Right lobe of liver (tissue), 6 donors: ENCODE data around the gene MYO1D. TPM values are rescaled to one million over a fixed set of nuclear protein-coding genes. Genes with fewer than 3 reads are reported as not detected.
A peak's percentile ranks its signal among the peaks of the same experiment; 100 is the strongest.
"Not testable (repeated sequence)": the region's sequence is repeated elsewhere in the genome, so short reads cannot be mapped to it uniquely, and the experiment has no call there.

Experiments
- ATAC-seq, 4 donors: fragments of 200-7000 bp; cut with Tn5 transposase; one replicate each; pipeline ENCODE4 v1.9.1; 2020; ENCODE audit warnings: mild to moderate bottlenecking in 4 of 4, moderate library complexity in 4 of 4
- DNase-seq, 3 donors: peaks; one replicate each; pipeline ENCODE4 v3.0.0-alpha.2; 2020
- H3K27ac ChIP-seq, 3 donors: fragments of 200-600 bp; one replicate each; pipeline ENCODE4 v1.8.0; 2022
- H3K27me3 ChIP-seq, 2 donors: fragments of 200-600 bp; one replicate each; pipeline ENCODE4 v1.8.0; 2022
- H3K36me3 ChIP-seq, 4 donors: fragments of 200-600 bp; sonication (generic) in 1 of 4; one replicate each; pipeline versions ENCODE4 v1.5.1 to v1.8.0; 2017 to 2022; ENCODE audit warnings: control low read depth in 1 of 4
- H3K4me1 ChIP-seq, 4 donors: fragments of 200-600 bp; sonication (generic) in 1 of 4; one replicate each; pipeline versions ENCODE4 v1.5.1 to v1.8.0; 2017 to 2022; ENCODE audit warnings: control low read depth in 1 of 4
- H3K4me3 ChIP-seq, 3 donors: fragments of 200-600 bp; one replicate each; pipeline ENCODE4 v1.8.0; 2022
- H3K9me3 ChIP-seq, 4 donors: fragments of 200-600 bp; sonication (generic) in 1 of 4; one replicate each; pipeline versions ENCODE4 v1.5.1 to v1.8.0; 2017 to 2022; ENCODE audit warnings: control low read depth in 1 of 4
- POLR2A ChIP-seq: fragments of 450-650 bp; IDR thresholded peaks from one replicate; pipeline ENCODE4 v1.6.1; 2017; ENCODE audit warnings: antibody characterized with exemption, mild to moderate bottlenecking
- whole genome bisulfite sequencing: methylation state at CpG from one replicate; pipeline ENCODE4 v1.1.6; 2018; ENCODE audit warnings: low coverage, low lambda C conversion rate; ENCODE audit not compliant: insufficient coverage; ENCODE audit errors: missing lambda C conversion rate; 5-methylcytosine and 5-hydroxymethylcytosine counted together
- intact Hi-C, 2 donors: fragments of 100-400 bp; cut with DNase I; formaldehyde crosslinking; loops; one replicate each; pipeline versions ENCODE4 v1.11.2 to v1.14.1; 2022
- total RNA-seq, 6 experiments: library from RNA; depleted of rRNA in 2 of 6; stranded (reverse); fragments of >200 nt in 2 of 6; fragmentation: NEBNext Ultra II Directional in 3 of 6; extraction: Animal tissue kit (Norgen Biotek cat#: 25700) in 3 of 6; gene quantifications; one replicate each; pipeline versions ENCODE4 v1.1.0 to v1.2.4, GENCODE V29; 2016 to 2023
- TF ChIP-seq, protein P1 (sequence below), 4 donors: fragments of 200-600 bp in 3 of 4; fragments of 450-650 bp in 1 of 4; IDR thresholded peaks; one replicate each; pipeline versions ENCODE4 v1.5.1 to v1.8.0; 2016 to 2022; ENCODE audit warnings: antibody characterized with exemption in 4 of 4, mild to moderate bottlenecking in 2 of 4
- donor health status: DM: no; HTN: yes; CAD: no.
- donor health status: DM: no; HTN: no; CAD: no.
- donor health status: DM: no; HTN: no; CAD: no.
- donor health status: DM: no; HTN: yes; CAD: no.
- donor health status: DM: no; HTN: yes; CAD: no.

MYO1D gene
- total RNA-seq, 6 experiments from 2014 or later: 17.6 to 25.7 (median 21.0) TPM

DNA sequence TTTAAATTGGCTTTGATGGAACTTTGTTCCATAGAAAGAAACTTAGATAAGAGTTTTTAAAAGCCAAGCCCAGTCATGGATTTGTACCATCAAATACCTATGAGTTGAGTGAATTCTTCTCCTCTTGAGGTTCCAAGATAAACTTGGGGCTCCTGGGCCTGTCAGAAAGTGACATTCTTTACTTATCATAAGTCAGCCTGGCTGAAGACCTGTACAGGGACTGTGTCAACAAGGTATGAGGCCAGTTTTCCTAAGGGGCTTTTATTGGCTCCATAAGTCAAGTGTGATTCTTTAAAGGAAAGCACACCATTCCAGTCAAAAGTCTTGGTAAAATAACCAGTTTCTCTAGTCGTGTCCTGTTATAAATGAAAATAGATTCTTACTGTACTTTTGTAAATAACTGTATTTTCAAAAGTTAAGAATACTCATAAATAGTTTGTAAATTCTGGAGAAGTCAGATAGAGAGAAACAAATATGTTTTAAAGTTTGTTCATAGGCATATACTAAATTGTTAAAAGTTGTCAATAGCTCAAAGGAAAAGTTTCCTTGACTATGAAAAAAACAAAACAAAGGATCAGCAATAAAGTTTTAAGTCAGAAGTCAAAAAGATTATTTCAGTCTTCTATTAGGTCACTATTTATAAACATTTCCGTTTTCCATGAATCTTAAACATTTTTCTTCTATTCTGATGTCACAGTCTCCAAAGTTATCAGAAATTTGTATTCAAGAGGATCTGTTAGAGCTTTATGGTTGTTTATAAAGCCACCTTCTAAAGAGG is 22.5 kb upstream of the MYO1D start:
- no peak overlapping the region for H3K4me3 ChIP-seq
- TF ChIP-seq, protein P1, sequence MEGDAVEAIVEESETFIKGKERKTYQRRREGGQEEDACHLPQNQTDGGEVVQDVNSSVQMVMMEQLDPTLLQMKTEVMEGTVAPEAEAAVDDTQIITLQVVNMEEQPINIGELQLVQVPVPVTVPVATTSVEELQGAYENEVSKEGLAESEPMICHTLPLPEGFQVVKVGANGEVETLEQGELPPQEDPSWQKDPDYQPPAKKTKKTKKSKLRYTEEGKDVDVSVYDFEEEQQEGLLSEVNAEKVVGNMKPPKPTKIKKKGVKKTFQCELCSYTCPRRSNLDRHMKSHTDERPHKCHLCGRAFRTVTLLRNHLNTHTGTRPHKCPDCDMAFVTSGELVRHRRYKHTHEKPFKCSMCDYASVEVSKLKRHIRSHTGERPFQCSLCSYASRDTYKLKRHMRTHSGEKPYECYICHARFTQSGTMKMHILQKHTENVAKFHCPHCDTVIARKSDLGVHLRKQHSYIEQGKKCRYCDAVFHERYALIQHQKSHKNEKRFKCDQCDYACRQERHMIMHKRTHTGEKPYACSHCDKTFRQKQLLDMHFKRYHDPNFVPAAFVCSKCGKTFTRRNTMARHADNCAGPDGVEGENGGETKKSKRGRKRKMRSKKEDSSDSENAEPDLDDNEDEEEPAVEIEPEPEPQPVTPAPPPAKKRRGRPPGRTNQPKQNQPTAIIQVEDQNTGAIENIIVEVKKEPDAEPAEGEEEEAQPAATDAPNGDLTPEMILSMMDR (IDR thresholded peaks at IDR 0.05): no peak
- TF ChIP-seq POLR2A: no peak
- no peak for DNase-seq
- H3K27ac ChIP-seq: no peak overlapping the region
- no peaks in the 10 kb centered on the region for H3K36me3 ChIP-seq
- intact Hi-C loops: no loop called here
- no peaks in the 10 kb centered on the region for H3K27me3 ChIP-seq
- ATAC-seq: no peak
- H3K4me1 ChIP-seq: no peaks in the 10 kb centered on the region
- WGBS: 59% methylated on average over 2 of the region's 2 CpGs
- H3K9me3 ChIP-seq: no peaks in the 10 kb centered on the region

DNA sequence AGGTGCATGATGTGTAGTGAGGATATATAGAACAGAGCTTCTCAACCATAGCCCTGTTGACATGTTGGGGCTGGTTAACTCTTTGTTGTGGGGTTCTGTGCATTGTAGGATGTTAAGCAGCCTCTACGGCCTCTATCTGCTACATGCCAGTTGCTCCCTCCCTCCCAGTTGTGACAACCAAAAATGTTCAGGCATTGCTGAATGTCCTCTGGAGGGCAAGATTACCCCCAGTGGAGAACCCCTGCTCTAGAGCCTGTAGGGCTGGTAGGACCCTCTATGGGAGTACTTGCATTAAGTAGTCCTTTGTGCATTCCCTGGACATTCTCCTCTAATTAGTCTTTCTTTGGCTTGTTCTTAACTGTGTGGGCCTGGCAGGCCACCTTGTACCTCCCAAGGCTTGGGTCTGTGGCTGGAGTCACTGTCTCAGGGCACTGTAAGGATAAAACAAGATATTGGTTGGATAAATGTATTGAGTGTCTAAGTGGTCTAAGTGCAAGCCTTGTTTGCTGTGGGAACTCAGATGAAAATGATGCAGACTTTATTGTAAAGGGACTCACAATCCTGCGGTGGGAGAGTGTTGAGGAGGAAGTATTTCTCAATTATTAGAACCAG is 19.8 kb upstream of the MYO1D start:
- ATAC-seq (no peak), DNase-seq (no peak)
- Histone ChIP-seq H3K9me3 (no peaks in the 10 kb centered on the region), H3K4me1 (no peaks in the 10 kb centered on the region), H3K27me3 (no peaks in the 10 kb centered on the region), H3K36me3 (no peaks in the 10 kb centered on the region), H3K27ac (no peak overlapping the region), H3K4me3 (no peak overlapping the region)
- no peak for TF ChIP-seq POLR2A
- 78% methylated on average over 1 of the region's 2 CpGs for WGBS
- intact Hi-C loops: no loop called here

DNA sequence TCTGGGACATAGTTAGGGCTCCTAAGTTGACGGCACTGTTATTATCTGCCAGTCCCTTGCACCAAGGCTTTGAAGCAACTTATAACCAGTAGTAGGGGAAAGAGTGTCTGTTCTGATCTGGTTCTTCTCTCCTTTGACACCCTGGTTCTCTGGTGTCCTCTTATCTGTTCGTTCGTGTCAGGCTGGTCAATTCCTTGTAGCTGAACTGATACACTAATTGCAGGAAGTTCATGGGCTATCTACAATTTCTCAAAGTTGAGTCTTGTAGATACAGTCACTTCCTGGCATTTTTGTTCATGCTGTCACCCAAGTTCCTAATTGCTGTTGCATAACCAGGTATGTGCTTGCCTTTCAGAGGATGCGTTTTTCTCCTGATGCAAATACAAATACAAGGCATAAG is 17.3 kb upstream of the MYO1D start:
- TF ChIP-seq POLR2A: no peak
- TF ChIP-seq, protein P1 (IDR thresholded peaks at IDR 0.05): no peak
- Histone ChIP-seq H3K4me3 (no peak overlapping the region), H3K36me3 (no peaks in the 10 kb centered on the region), H3K27me3 (no peaks in the 10 kb centered on the region), H3K4me1 (no peaks in the 10 kb centered on the region), H3K27ac (no peak overlapping the region), H3K9me3 (no peaks in the 10 kb centered on the region)
- no peak for ATAC-seq
- 49% methylated on average over 4 of the region's 4 CpGs for WGBS
- DNase-seq: no peak
- intact Hi-C loops: no loop called here

DNA sequence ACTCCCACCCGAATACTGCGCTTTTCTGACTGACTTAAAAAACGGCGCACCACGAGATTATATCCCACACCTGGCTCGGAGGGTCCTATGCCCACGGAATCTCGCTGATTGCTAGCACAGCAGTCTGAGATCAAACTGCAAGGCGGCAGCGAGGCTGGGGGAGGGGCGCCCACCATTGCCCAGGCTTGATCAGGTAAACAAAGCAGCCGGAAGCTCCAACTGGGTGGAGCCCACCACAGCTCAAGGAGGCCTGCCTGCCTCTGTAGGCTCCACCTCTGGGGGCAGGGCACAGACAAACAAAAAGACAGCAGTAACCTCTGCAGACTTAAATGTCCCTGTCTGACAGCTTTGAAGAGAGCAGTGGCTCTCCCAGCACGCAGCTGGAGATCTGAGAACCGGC is 10.5 kb upstream of the MYO1D start:
- intact Hi-C loops, DNase-seq, H3K4me1 ChIP-seq, H3K27ac ChIP-seq, H3K9me3 ChIP-seq, H3K4me3 ChIP-seq, ATAC-seq, H3K27me3 ChIP-seq, H3K36me3 ChIP-seq: not testable (repeated sequence)
- no CpG with 5 or more reads among the region's 14 CpGs for WGBS

DNA sequence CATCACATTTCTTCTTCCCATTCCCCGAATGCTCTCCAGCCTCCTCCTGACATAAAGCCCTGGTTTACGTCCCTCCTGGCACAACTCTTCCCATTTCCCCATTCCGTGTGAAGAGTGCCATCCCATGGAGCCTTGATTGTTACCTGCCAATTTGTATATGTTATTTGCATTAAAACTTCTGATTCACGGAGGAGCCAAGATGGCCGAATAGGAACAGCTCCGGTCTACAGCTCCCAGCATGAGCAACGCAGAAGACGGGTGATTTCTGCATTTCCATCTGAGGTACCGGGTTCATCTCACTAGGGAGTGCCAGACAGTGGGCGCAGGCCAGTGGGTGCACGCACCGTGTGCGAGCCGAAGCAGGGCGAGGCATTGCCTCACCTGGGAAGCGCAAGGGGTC is 10.0 kb upstream of the MYO1D start:
- H3K27ac ChIP-seq, DNase-seq, H3K27me3 ChIP-seq, intact Hi-C loops, H3K4me3 ChIP-seq, H3K36me3 ChIP-seq, H3K4me1 ChIP-seq, H3K9me3 ChIP-seq, ATAC-seq: not testable (repeated sequence)
- 95% methylated on average over 7 of the region's 16 CpGs for WGBS

DNA sequence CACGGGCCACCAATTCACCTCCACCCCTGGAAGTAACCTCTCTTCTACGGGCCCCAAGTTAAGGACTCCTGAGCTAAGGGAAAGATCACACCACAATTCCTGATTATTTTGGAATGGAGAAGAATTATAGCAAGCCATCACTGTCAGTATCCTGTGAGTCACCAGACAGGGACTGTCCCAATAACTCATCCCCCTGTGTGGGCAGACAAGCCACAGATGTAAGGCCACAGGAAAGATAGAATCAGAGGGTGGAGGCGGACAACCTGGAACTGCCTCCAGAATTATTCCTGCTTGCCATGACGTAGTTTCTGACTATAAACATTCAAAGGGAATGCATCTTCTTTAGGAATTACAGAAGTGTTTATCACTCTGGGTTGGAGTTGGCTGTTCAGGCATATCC is 5.8 kb upstream of the MYO1D start:
- WGBS: 61% methylated on average over 3 of the region's 4 CpGs
- intact Hi-C loops: no loop called here
- DNase-seq (no peak), ATAC-seq (peak in 1 of 4 donors; percentile 16)
- Histone ChIP-seq H3K4me1 (no peaks in the 10 kb centered on the region), H3K4me3 (no peak overlapping the region), H3K9me3 (no peaks in the 10 kb centered on the region), H3K36me3 (no peaks in the 10 kb centered on the region), H3K27ac (no peak overlapping the region), H3K27me3 (no peaks in the 10 kb centered on the region)
- no peak for TF ChIP-seq POLR2A
- TF ChIP-seq, protein P1 (IDR thresholded peaks at IDR 0.05): no peak
